Activated T-cell treated with anti-CD3 and anti-CD28 coated beads, Interleukin-2, amount 50 U/mL, for 72 hours (primary cell): ENCODE measurements around the gene OBSCN. TPM values are rescaled to one million over a fixed set of nuclear protein-coding genes. Genes with fewer than 3 reads are reported as not detected.

Experiments
- ATAC-seq, 2 donors: fragments of 150-1000 bp; cut with Tn5 transposase; replicated peaks in 1 of 2; 2 replicates each; pipeline ENCODE4 v1.10.0; 2021; ENCODE audit warnings: moderate library complexity in 2 of 2, mild to moderate bottlenecking in 1 of 2
- DNase-seq, 2 donors: peaks; one replicate each; pipeline ENCODE4 v3.0.0; 2021 to 2022; ENCODE audit warnings: mixed read lengths in 1 of 2
- H3K27ac Mint-ChIP-seq: one replicate; pipeline ENCODE4 v1.8.0; 2022; ENCODE audit warnings: mild to moderate bottlenecking, moderate library complexity, mixed read lengths
- H3K27me3 Mint-ChIP-seq: one replicate; pipeline ENCODE4 v1.8.0; 2022; ENCODE audit warnings: low read depth, mixed read lengths
- H3K36me3 Mint-ChIP-seq, 2 donors: one replicate each; pipeline ENCODE4 v1.8.0; 2022; ENCODE audit warnings: mixed read lengths in 2 of 2, mild to moderate bottlenecking in 1 of 2; ENCODE audit not compliant: insufficient read depth in 2 of 2
- H3K4me1 Mint-ChIP-seq: one replicate; pipeline ENCODE4 v1.8.0; 2022; ENCODE audit warnings: low read depth, mixed read lengths
- H3K4me3 Mint-ChIP-seq, 2 donors: one replicate each; pipeline ENCODE4 v1.8.0; 2022; ENCODE audit warnings: mild to moderate bottlenecking in 2 of 2, mixed read lengths in 2 of 2, moderate library complexity in 2 of 2
- H3K9me3 Mint-ChIP-seq, 2 donors: one replicate each; pipeline ENCODE4 v1.8.0; 2022; ENCODE audit warnings: mixed read lengths in 2 of 2
- total RNA-seq, 2 donors: library from RNA; stranded (reverse); gene quantifications; one replicate each; pipeline ENCODE4 v1.2.3, GENCODE V29; 2022

Gene OBSCN
- total RNA-seq, 2 donors from 2014 or later: 25.0 to 27.7 TPM

DNA sequence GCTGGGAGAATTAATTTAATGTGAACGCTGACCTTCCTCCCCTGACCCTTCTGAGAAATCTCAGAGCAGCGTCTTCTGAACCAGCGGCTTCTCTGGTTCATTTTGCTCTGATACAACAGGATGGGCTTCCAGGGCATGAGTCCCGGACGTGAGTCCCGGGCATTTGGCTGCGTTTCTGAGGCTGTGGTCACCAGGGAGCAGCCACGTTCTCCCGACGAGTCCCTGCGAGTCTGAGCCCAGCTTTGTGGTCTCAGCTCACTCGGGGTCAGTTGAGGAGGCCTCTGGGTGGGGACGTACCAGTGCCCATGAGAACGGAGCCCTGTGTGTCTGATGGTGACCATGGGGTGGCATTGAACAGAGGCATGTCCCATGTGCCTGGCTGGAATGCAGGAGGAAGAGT is 17.7 kb upstream of the OBSCN start:
- no peaks in the 10 kb centered on the region for H3K36me3 Mint-ChIP-seq
- DNase-seq (no peak), ATAC-seq (no peak)
- peaks cover 9% of the 10 kb centered on the region for H3K4me1 Mint-ChIP-seq
- no peak overlapping the region for H3K27ac Mint-ChIP-seq
- peaks cover 0 to 2% of the 10 kb centered on the region in 2 donors for H3K9me3 Mint-ChIP-seq
- H3K4me3 Mint-ChIP-seq: no peak overlapping the region
- no peaks in the 10 kb centered on the region for H3K27me3 Mint-ChIP-seq

DNA sequence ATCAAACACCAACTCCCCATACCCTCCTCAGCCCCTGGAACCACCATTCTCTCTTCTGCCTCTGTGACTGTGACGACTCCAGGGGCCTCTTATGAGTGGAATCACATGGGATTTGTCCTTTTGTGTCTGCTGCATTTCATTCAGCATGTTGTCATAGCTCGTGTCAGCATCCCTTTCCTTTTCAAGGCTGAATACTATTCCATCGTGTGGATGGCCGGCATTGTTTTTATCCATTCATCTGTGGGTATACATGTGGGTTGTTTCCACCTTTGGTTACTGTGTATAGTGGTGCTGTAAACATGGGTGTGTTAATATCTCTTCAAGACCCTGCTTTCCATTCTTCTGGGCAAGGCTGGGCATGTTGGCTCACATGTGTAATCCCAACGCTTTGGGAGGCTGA is 17.1 kb upstream of the OBSCN start:
- Mint-ChIP-seq H3K4me3 (no peak overlapping the region), H3K4me1 (peaks cover 3% of the 10 kb centered on the region), H3K36me3 (no peaks in the 10 kb centered on the region), H3K27me3 (no peaks in the 10 kb centered on the region), H3K9me3 (peaks cover 0 to 2% of the 10 kb centered on the region in 2 donors), H3K27ac (no peak overlapping the region)
- no peak for ATAC-seq
- no peak for DNase-seq

DNA sequence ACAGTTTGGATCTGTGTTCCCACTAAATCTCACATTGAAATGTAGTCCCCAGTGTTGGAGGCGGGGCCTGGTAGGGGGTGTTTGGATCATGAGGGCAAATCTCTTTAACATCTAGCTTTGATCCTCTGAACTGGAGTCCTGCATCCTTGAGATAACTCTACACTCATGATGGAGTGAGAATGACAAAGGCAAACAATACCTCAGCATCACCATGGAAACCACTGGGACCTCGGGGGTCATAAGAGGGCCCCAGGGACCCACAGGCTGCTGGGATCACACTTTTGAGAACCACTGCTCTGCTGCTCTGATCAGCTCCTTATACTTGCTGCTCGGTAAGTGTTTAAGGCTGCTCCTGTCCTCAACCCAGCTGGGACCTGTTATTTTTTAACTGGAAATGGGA is 13.4 kb upstream of the OBSCN start:
- no peaks in the 10 kb centered on the region for H3K4me1 Mint-ChIP-seq
- peaks cover 6 to 12% of the 10 kb centered on the region in 2 donors for H3K36me3 Mint-ChIP-seq
- H3K4me3 Mint-ChIP-seq: no peak overlapping the region
- no peak for DNase-seq
- H3K9me3 Mint-ChIP-seq: peaks cover 6 to 7% of the 10 kb centered on the region in 2 donors
- ATAC-seq: no peak
- H3K27me3 Mint-ChIP-seq: no peaks in the 10 kb centered on the region
- H3K27ac Mint-ChIP-seq: no peak overlapping the region

DNA sequence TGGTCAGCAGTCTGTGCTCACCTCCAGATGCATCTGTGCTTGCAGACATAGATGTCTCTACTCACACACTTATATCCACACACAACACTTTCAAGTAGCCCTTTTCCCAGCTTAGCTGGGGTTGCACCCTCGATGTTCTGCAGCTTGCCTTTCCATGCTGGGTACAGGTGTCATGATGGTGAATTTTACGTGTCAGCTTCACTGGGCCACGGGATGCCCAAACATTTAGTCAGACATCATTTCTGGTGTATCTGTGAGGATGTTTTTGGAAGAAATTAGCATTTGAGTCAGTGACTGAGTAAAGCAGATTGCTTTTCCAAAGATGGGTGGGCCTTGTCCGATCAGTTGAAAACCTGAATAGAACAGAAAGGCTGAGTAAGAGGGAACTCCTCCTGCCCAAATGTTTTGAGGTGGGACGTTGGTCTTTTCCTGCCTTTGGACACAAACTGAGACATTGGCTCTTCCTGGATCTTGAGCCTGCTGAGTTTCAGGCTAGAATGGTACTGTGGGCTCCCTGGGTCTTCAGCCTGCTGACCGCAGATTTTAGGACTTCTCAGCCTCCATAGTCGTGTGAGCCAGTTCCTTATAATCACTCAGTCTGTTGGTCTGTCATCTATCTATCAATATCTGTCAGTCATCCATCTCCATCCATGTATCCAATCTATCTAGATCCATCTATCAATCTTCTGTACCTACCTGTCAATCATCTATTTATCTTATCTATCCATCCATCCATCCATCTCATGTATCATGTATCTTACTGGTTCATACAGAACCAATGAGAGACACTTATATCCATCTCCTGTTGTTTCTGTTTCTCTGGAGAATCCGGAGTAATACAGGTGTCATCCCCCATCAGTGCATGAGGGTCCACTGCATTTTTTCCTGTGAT is 12.7 kb upstream of the OBSCN start:
- H3K4me3 Mint-ChIP-seq: no peak overlapping the region
- peaks cover 9 to 16% of the 10 kb centered on the region in 2 donors for H3K36me3 Mint-ChIP-seq
- no peaks in the 10 kb centered on the region for H3K27me3 Mint-ChIP-seq
- H3K4me1 Mint-ChIP-seq: no peaks in the 10 kb centered on the region
- DNase-seq: no peak
- no peak overlapping the region for H3K27ac Mint-ChIP-seq
- ATAC-seq: no peak
- H3K9me3 Mint-ChIP-seq: peaks cover 9 to 11% of the 10 kb centered on the region in 2 donors

DNA sequence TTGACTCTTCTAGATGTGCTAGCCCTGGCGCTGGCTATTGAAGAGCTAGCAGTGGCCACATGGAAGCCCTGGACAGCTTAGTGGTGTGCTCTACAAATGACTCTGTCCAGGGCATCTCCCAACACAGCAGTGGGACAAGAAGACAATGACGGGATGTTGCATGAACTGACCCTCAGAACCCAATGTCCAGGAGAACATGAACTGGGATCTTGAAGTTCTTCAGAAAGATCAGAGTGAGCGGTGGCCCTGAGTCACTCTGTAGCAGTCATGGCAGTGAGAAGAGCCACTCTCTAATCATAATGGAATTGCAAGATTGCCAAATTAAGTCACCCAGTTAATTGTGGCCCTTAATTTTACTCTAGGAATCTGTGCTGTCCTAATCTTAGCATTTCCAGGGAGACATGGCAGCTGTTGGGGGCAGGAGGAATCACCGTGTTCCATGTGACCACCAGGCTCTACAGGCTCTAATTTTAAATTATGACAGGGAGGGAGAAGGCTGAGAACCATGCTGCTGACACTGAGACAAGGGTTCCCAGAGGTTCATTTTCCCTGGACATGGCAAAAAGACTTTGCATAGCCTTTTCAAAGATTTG is 10.2 kb upstream of the OBSCN start:
- H3K36me3 Mint-ChIP-seq: peaks cover 9 to 16% of the 10 kb centered on the region in 2 donors
- H3K4me1 Mint-ChIP-seq: no peaks in the 10 kb centered on the region
- H3K27ac Mint-ChIP-seq: no peak overlapping the region
- H3K27me3 Mint-ChIP-seq: peaks cover 6% of the 10 kb centered on the region
- no peak overlapping the region for H3K4me3 Mint-ChIP-seq
- ATAC-seq (no peak), DNase-seq (no peak)
- peaks cover 10 to 11% of the 10 kb centered on the region in 2 donors for H3K9me3 Mint-ChIP-seq

DNA sequence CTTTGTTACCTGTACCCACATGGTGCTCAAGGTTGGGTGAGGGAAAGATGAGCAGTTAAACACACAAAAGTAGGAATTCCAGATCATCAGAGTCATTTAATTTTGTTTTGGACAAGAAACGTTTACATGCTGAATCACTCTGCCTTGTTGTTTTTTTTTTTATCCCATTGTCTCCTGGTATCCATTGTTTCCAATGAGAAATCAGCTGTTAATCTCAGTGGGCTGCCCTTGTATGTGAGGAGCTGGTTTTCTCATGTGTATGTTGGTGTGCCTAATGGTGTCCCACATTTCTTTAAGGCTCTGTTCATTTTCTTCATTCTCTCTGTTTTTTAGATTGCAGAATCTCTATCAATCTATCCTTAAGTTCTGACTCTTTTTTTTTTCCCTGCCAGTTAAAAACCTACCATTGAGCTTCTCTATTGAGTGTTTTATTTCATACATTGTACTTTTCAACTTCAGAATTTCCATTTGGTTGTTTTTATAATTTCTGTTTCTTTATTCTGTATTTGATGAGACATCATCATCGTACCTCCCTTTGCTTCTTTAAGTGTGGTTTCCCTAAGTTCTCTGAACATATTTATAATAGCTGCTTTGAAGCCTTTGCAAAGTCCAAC is 8.8 kb upstream of the OBSCN start:
- H3K27ac Mint-ChIP-seq: no peak overlapping the region
- ATAC-seq (no peak), DNase-seq (no peak)
- H3K27me3 Mint-ChIP-seq: peaks cover 14% of the 10 kb centered on the region
- peaks cover 9 to 16% of the 10 kb centered on the region in 2 donors for H3K36me3 Mint-ChIP-seq
- no peaks in the 10 kb centered on the region for H3K4me1 Mint-ChIP-seq
- H3K4me3 Mint-ChIP-seq: no peak overlapping the region
- H3K9me3 Mint-ChIP-seq: peaks cover 10 to 11% of the 10 kb centered on the region in 2 donors

DNA sequence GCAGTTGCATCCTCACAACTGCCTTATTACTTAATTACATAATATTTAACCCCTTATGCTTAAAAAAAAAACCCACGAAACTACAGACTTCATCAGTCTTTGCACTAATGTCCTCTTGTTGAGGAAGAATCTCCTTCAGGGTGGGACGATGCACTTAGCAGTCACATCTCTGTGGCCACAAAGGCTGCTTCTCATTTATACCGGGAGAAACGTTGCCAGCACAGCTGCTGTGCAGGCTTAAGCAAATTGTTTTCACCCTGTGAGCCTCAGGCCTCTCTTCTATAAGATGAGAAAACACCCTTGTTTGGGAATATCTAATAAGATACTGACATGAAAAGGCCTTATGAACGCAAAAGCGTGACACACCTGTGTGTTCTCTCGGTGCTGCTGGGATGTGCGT is 2.9 kb upstream of the OBSCN start:
- Mint-ChIP-seq H3K36me3 (no peaks in the 10 kb centered on the region), H3K4me3 (no peak overlapping the region), H3K27me3 (peaks cover 20% of the 10 kb centered on the region), H3K4me1 (no peaks in the 10 kb centered on the region), H3K9me3 (peaks cover 0 to 1% of the 10 kb centered on the region in 2 donors), H3K27ac (no peak overlapping the region)
- ATAC-seq (no peak), DNase-seq (no peak)

DNA sequence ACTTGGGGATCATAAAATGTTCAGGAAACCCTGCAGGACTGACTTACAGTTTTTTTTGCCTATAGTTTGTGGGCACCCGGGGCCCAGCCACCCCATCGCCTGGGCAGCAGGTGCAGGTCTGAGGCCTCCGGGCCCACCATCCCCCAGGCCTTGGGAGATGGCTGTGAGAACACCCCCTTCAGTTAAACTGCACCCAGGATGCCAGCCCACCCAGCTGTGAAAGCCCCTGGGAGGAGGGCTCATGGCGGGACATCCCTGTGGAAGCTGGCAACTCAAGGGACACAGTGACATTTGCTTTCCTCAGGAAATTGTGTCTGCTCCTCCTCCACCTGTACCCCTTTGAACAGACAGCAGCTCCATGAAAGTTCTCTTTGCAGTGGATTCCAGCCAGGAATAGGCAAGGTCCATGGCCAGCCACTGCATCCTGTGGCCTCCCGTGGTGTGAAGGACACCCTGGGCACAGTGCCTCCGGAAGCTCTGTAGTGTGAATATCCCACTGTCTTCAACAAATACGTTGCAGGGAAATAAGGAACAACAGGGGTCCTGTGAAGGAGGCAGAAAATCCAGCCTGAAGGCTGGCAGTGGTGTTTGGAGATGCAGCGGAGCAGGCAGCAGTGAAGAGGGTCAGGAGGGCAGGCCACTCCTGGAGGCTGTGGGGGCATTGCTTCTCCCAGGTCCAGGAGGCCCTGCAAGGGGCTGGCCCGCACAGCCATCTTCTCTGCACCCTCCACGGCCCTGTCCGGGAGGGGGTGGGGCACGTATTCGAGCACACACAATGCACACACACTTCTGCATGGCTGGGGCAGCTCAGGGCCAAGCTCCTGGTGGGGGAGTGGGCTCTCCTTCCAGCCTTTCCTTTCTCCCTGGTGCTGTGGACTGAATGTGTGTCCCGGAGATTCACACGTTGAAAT is 2.1 kb upstream of the OBSCN start:
- ATAC-seq: no peak
- no peak for DNase-seq
- Mint-ChIP-seq H3K27ac (no peak overlapping the region), H3K4me3 (no peak overlapping the region), H3K27me3 (peaks cover 20% of the 10 kb centered on the region), H3K36me3 (no peaks in the 10 kb centered on the region), H3K9me3 (peaks cover 0 to 1% of the 10 kb centered on the region in 2 donors), H3K4me1 (no peaks in the 10 kb centered on the region)

DNA sequence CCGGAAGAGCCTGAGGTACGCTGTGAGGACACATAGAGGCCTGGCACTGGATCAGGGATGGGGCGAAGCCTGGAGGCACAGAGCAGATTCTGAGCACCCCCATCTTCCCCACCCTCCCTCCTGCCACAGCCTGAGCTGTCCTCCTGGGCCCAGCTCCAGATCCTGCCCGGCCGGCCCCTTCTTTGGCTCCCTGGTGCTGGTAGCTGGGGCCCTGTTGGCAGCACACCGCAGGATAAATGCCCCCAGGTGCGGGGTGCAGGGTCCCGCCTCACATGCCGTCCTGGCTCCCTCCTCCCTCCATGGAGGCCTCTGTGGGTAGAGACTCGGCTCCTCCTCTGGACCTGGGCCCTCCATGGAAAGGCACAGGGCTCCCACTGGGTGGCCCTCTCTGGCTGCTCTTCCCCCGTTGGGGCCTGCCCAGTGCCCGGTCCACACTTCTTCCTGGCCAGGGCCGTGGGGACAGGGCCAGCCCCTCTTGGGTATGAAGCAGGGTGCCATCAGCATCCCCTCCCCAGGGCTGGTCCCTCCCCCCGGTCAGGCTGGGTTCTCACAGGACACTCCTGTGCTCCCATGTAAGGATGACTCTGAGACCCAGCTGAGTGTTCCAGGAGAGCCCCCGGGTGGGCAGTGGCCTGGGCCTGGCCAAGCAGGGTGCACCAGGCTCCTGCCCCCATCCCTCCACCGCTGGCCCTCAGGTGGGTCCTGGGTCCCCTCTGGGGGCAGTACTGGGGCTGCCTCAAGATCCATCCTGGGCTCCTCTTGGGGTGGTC is 1.1 kb upstream of the OBSCN start:
- Mint-ChIP-seq H3K27ac (no peak overlapping the region), H3K27me3 (peaks cover 14% of the 10 kb centered on the region), H3K4me3 (no peak overlapping the region), H3K9me3 (no peaks in the 10 kb centered on the region), H3K4me1 (no peaks in the 10 kb centered on the region), H3K36me3 (no peaks in the 10 kb centered on the region)
- ATAC-seq (peak; percentile 21 to 22), DNase-seq (no peak)

DNA sequence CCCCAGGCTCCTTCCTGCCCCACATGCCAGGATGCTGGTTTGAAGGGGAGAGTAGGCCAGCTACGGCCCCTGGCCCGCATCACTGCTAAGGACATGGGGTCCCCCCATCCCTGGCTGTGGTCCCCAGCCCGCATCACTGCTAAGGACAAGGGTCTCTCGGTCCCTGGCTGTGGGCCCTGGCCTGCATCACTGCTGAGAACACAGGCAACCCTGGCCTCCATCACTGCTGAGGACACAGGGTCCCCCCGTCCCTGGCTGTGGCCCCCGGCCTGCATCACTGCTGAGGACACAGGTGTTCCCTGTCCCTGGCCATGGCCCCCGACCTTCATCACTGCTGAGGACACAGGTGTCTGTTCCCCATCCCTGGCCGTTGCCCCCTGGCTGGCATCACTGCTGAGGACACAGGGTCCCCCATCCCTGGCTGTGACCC is 448 bp upstream of the OBSCN start:
- peak in 1 of 2 donors; percentile 13 for ATAC-seq
- H3K9me3 Mint-ChIP-seq: no peaks in the 10 kb centered on the region
- no peak overlapping the region for H3K27ac Mint-ChIP-seq

DNA sequence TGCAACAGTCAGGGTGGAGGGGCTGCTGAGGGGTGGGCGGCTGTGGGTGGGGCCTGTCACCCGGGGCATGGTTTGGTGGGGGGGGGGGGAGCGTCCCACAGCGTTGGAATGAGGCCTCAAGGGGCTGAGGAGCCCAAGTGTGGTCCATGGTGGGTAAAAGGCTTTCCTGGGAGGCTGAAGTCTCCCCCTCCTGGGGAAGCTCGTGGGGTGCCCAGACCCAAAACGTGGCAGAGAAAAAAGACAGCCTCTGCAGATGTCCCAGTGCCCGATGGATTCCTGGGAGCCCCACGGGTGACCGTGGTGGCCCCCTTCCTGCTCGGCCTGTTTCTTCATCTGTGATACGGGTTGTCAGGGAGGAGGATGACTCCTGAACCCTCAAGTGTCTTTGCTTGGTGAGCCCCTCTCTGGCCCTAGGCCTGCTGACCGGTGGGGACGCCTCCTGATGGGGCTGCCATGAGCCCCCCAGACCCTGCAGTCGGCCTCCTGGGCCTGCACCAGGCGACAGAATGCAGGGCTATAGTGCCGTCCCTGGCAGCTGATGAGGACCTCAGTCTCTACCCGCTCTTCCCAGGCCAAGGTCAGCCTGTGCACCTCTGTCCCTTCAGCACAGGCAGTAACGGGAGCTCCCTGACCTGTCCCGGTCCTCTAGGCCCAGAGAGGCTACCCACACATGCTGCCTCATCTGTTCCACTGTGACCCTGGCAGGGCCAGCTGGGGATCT is 1.1 kb downstream of the OBSCN start:
- ATAC-seq (no peak), DNase-seq (no peak)
- H3K27me3 Mint-ChIP-seq: peaks cover 7% of the 10 kb centered on the region
- H3K9me3 Mint-ChIP-seq: no peaks in the 10 kb centered on the region
- H3K4me1 Mint-ChIP-seq: no peaks in the 10 kb centered on the region
- H3K4me3 Mint-ChIP-seq: no peak overlapping the region
- H3K27ac Mint-ChIP-seq: no peak overlapping the region
- no peaks in the 10 kb centered on the region for H3K36me3 Mint-ChIP-seq

More for the DNA sequence above, 448 bp upstream of the OBSCN start:
- no peaks in the 10 kb centered on the region for H3K36me3 Mint-ChIP-seq
- H3K4me3 Mint-ChIP-seq: no peak overlapping the region
- H3K4me1 Mint-ChIP-seq: no peaks in the 10 kb centered on the region
- no peak for DNase-seq
- peaks cover 14% of the 10 kb centered on the region for H3K27me3 Mint-ChIP-seq
